CD4-positive, alpha-beta T cell treated with Interleukin-2 at 100 ng/mL for 4 hours (primary cell): ENCODE data around the gene NEK11.
A peak's percentile ranks its signal among the peaks of the same experiment; 100 is the strongest.

Source experiments
- DNase-seq: peaks from one replicate; pipeline ENCODE4 v3.0.0-alpha.2; 2020; ENCODE audit warnings: low spot score

NEK11 gene

DNA sequence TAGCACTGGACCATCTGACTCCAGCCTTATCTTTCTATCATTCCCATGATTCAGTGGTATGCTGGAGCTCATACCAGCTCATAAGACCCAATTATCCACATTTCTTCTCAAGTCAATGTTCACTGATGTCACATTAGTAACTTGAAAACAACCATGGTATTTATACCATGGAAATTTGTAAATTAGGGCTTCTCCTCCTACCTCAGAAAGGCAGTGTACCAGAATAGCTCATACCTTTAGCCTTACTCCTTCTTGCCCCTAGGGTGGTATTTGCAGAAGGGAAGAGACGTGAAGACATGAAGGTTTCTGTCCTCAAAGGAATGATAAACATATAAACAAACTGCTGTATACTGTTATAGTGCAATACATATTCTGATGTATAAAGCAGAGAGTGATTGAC is 114.2 kb downstream of the NEK11 start:
- no peak for DNase-seq

DNA sequence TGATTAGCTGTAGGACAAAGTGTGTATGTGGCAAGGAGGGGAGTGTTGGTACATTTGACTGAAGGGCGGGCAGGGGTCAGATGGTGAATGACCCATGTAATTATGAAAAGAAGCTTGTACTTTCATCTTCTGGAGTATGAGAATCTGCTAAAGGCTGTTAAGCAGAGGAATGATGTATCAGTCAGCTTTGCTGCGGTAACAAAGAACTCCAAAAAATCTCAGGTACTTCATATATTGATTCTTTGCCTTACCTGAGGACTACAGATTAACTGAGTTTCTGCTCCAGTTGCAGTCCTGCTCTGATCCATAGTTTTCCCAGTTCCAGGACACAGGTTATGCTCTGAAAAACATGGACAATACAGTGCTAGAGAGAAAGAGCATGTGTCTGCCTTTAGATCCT is 115.1 kb downstream of the NEK11 start:
- DNase-seq, result no peak

DNA sequence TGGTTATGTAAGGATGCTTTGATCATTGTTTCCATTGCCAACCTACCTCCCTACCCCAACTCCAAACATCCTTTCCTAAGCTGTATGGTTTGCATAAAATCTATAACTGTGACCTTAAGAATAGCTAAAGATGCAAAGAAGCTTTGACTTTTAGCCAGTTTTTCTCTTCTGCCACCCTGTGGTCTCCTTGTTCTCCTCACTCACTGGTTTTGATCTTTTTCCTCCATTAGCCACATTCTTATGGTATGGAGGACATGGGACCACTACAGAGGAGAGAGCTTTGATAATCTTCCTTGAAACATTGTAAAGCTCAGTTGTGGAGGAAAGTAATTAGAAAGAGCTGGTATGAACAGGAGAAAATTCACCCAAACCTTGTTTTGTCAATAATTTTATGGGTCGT is 115.9 kb downstream of the NEK11 start:
- DNase-seq, result no peak

DNA sequence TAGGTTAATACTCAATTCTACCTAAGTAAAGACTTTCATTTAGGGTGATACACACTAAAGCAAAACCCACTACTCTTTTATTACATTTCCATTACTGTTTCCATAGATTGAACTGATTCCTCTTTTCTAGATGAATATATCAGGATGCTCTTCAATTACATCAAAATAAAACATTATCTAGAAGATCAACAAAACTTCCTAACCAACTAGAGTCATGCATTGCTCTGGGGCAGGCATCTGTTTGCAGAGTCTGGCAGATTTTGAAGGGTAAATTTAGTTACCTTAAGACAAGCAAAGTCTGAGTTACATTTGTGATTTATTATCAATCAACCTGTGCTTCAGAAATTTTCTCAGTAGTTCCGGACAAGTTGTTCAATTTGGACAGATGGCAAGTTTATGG is 117.1 kb downstream of the NEK11 start:
- DNase-seq, result no peak

- no peak for DNase-seq
These were observed 120.9 kb downstream of the NEK11 start for GRCh38 chr3:131147534-131147933.

- DNase-seq, result no peak
These were observed 131.8 kb downstream of the NEK11 start for GRCh38 chr3:131158434-131158833.

DNA sequence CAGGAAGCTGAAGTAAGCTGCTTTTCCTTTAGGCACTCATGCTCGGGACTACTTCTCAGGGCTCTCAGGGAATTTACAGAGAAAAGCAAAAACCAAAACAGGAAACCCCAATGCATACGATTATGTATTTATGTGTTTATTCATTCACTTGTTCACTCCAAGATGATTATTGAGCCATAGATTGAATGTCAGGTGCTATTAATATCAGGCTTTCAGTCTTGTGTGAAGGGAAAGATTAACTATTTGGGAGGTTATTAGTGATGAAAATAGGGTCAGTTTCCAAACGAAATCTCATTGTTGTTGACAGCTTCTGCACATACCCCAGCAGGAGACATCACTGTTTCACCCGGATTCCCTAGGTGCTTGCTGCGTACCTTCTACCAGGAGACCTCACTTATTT is 135.8 kb downstream of the NEK11 start:
- DNase-seq, result no peak

DNA sequence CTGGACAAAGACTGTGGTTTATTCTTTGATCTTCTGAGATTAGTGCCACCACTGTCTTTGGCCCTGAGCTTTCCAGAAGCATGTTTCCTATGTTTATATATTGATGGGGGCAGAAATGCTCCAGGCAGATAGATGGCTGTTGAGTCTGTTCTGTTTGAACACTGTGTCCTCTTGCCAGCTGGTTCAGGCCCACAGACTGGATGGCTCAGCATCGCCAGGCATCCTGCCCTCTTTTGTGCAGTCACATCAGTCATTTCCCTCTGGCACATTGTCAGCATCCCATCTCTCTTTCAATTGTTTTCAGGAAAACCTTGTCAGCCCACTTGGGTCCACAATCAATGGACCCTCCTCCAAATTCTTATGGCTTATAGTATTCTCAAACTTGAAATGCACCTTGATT is 141.2 kb downstream of the NEK11 start:
- no peak for DNase-seq

DNA sequence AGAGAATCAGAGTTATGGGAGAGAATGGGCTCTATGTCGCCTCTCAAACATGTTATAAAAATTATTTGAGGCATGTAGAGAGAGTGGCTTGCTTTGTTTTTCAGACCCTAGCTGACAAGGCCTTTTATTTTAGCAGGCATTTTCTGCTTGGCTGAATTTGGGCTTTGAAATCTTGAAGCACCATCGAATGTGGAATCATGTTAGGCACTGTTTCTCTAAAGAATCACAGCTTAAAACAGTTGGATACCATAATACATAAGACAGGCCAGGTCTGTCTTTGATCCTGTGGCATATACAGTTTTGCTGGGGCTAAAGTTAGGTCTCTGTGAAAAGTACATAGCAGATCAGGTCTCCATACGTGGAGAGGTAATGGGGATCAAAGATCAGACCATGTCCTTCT is 142.7 kb downstream of the NEK11 start:
- no peak for DNase-seq

DNA sequence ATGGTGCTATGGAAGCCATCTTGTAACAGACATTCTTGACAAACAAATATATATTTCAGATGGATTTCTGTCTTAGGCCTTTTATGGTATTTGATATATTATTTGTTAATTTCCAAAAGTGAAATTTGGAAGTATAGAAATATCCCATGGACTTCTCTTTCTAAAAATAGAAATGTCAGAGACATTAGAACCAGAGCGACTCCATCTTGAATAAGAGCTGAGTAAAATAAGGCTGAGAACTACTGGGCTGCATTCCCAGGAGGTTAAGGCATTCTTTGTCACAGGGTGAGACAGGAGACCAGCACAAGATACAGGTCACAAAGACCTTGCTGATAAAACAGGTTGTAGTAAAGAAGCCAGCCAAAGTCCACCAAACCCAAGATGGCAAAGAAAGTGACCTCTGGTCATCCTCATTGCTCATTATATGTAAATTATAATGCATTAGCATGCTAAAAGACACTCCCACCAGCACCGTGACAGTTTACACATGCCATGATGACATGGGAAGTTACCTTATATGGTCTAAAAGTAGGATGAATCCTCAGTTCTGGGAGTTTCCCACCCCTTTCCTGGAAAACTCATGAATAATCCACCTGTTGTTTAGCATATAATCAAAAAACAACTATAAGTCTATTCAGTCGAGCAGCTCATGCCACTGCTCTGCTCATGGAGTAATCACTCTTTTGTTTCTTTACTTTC is 146.0 kb downstream of the NEK11 start:
- no peak for DNase-seq

DNA sequence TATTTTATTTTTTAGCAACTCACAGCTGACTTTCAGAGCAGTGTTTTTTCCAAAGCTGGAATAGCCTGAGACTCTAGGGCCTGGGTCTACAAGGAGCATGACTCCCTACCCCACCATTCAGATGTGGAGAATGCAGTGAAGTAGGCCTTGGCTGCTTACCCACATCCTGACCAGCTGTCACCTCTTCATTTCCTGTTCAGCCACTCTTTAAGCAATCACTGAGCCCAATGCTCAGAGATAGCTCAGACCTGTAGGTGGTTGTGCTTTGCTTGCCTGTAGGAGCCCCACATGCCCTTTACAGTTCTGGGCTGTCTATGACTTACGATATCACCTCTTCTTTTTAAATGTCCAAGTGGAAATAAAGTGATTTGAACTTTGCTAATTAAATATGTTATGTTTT is 148.1 kb downstream of the NEK11 start:
- DNase-seq, result peak; percentile 29

- DNase-seq, result no peak
These were observed 152.2 kb downstream of the NEK11 start for GRCh38 chr3:131178710-131179375.

- no peak for DNase-seq
These were observed 166.0 kb downstream of the NEK11 start for GRCh38 chr3:131192701-131193100.

DNA sequence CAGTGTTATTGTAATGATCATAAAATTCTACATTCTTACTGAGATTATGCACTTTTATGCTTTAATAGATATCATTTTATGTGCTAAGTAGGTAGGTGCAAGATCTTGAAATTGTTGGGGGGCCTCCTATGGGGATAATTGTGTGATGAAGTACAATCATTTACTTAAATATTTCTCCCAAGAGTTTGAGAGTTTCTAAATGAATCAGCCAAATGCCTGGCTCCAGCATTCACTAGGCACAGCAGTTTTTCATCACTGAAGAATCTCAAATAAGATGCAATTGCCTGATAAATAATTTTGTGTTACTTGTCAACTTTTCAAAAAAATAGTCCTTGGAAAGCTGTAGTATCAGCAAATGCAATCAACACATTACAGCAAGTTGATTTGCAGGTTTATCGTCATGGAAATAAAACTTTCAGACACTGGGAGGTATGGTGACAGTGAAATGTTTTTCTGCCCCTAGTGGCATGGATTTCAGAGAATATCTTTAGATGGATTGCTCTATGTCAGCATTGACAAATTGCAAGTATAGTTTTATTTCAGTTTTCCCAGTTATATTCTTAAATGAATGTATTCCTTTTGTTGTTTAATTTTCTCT is 167.1 kb downstream of the NEK11 start:
- DNase-seq, result no peak

- no peak for DNase-seq
These were observed 168.1 kb downstream of the NEK11 start for GRCh38 chr3:131194816-131195215.

DNA sequence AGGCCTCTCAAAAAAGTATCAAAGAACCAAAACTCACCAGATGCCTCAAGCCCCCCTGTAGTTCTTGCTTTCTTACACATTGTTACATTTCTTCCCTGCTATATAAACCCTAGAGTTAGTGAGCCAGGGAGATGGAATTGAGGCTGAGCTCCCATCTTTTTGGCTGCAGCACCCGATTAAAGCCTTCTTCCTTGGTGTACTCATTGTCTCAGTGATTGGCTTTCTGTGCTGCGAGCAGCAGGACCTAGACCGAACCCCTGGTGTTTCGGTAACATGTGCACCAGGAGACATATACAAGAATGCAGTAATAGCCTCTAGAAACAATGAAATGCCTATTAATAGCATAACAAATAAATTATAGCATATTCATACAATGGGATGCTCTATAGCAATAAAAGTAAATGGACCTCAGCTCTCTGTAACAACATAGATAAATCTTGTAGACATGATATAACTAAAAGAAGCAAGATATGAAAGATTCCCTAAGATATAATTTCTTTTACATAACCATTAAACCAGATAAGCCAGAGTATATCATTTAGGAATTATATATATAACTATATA is 174.0 kb downstream of the NEK11 start:
- no peak for DNase-seq

DNA sequence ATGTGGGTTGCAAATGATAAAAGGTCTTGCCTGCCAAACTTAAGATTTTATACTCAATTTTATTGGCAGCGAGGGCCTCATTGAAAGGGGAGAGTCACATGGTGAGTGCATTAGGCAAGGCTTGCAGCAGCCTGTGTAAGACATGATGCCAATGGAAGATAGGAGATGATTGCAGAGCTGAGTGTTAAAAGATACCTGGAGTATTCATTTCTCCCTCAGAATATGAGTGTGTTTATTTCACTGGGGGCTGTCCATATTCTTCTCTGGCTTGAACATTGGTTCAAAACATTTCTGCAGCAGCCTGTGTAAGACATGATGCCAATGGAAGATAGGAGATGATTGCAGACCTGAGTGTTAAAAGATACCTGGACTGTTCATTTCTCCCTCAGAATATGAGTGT is 189.7 kb downstream of the NEK11 start:
- DNase-seq, result no peak

- no peak for DNase-seq
These were observed 190.1 kb downstream of the NEK11 start for GRCh38 chr3:131216801-131217200.

GRCh38 chr3:131217296-131217741 is 190.6 kb downstream of the NEK11 start:
- no peak for DNase-seq

GRCh38 chr3:131218196-131218595 is 191.5 kb downstream of the NEK11 start:
- no peak for DNase-seq

DNA sequence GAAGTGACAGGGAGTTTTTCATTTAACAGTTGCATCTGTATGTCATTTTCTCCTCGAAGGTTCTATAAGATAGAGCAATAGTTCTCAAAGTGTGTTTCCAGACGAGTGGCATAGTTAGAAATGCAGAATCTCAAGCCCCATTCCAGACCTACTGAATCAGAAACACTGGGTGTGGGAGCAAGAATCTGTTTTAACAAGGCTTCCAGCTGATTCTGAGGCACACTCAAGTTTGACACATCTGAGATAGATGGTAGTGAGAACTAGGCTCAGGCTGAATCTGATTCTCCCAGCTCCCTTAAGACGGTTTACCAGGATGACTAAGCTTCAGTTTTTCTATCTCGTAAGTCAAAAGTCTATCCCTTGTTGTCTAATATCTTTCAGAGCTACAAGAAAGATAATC is 195.1 kb downstream of the NEK11 start:
- no peak for DNase-seq

DNA sequence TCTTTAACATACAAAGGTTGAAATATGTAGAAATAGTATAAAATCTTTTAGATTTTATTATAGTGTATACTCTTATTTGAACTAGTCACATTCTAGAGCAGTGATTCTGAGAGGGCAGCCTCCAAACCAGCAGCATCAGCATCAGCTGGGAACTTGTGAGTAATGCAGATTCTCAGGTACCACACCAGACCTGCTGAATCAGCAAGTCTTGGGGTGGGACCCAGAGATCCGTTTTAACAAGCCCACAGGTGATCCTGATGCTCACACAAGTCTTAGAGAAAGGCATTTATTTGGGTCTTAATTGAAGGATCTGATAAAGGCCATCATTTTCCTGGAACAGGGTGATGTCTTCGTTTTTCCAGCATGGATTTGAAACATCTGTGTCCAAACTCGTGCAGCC is 195.9 kb downstream of the NEK11 start:
- DNase-seq, result no peak
